ENCODE data around the gene ZNF253.
"Not testable (repeated sequence)": the region's sequence is repeated elsewhere in the genome, so short reads cannot be mapped to it uniquely, and the experiment has no call there.

Gene ZNF253

GRCh38 chr19:19821366-19821951, 44.2 kb upstream of the ZNF253 start, which contains the start of gene ZNF506:
Gene ZNF506, minus strand, starts transcription at chr19:19821750. Its CDS starts 147 bp downstream, at chr19:19821603.
- Histone ChIP-seq H2AK5ac (ENCODE audit: low read length, severe bottlenecking) (no peak within 1 kb of the TSS), H3K27me3 (ENCODE audit: control insufficient read depth in 1 of 2, insufficient read depth in 1 of 2, low read length in 2 of 2) (no peaks in the 10 kb centered on the region), H2BK5ac (ENCODE audit: low read depth, low read length, poor library complexity, severe bottlenecking) (peak within 1 kb of the TSS; percentile 77), H3K4me3 (ENCODE audit: insufficient read depth in 1 of 2, low read depth in 1 of 2, low read length in 2 of 2) (peak within 1 kb of the TSS; percentile 78 to 82), H3K14ac (ENCODE audit: low read length in 2 of 2) (peak within 1 kb of the TSS in 1 of 2 experiments; percentile 98), H4K8ac (ENCODE audit: low read length) (peak within 1 kb of the TSS; percentile 94), H3K36me3 (ENCODE audit: control insufficient read depth in 1 of 2, insufficient read depth in 2 of 2, low read depth in 1 of 2, low read length in 2 of 2) (peaks cover 15 to 23% of the 10 kb centered on the region in 2 experiments), H4K91ac (ENCODE audit: low read length) (peak within 1 kb of the TSS; percentile 77), H3K79me1 (replicated peaks; ENCODE audit: low read length, poor library complexity, severe bottlenecking) (peaks cover 12% of the 10 kb centered on the region), H2BK120ac (ENCODE audit: low read depth, low read length) (peak within 1 kb of the TSS; percentile 42), H3K9ac (ENCODE audit: low read length) (peak within 1 kb of the TSS; percentile 97), H3K4me1 (ENCODE audit: control insufficient read depth, insufficient read depth, low read depth, low read length) (no peaks in the 10 kb centered on the region), H3K23ac (ENCODE audit: low read length in 2 of 2) (peak within 1 kb of the TSS in 1 of 2 experiments; percentile 32), H2BK15ac (ENCODE audit: low read depth, poor library complexity, severe bottlenecking) (no peak within 1 kb of the TSS), H2BK12ac (ENCODE audit: low read length in 2 of 2) (peak within 1 kb of the TSS in 1 of 2 experiments; percentile 48), H3K9me3 (ENCODE audit: control insufficient read depth, low read length) (peaks cover 86% of the 10 kb centered on the region), H3K27ac (ENCODE audit: low read length, poor library complexity, severe bottlenecking) (peak within 1 kb of the TSS; percentile 95), H3K18ac (ENCODE audit: low read depth in 1 of 2, low read length in 2 of 2) (peak within 1 kb of the TSS; percentile 91 to 99), H3K4ac (ENCODE audit: low read depth in 1 of 2, low read length in 2 of 2) (peak within 1 kb of the TSS; percentile 6 to 92), H3K4me2 (ENCODE audit: low read length, poor library complexity, severe bottlenecking) (peak within 1 kb of the TSS; percentile 69), H2AFZ (ENCODE audit: low read depth, low read length) (peak within 1 kb of the TSS; percentile 99)
- 1% methylated on average over 28 of the region's 28 CpGs for WGBS
- DNase-seq = peak; percentile 98

- H2BK12ac ChIP-seq (ENCODE audit: low read length in 2 of 2); H2BK15ac ChIP-seq (ENCODE audit: low read depth, poor library complexity, severe bottlenecking); H2AK5ac ChIP-seq (ENCODE audit: low read length, severe bottlenecking); H4K91ac ChIP-seq (ENCODE audit: low read length); H3K4me1 ChIP-seq (ENCODE audit: control insufficient read depth, insufficient read depth, low read depth, low read length); H2BK5ac ChIP-seq (ENCODE audit: low read depth, low read length, poor library complexity, severe bottlenecking); H3K27me3 ChIP-seq (ENCODE audit: control insufficient read depth in 1 of 2, insufficient read depth in 1 of 2, low read length in 2 of 2); H4K8ac ChIP-seq (ENCODE audit: low read length); H3K14ac ChIP-seq (ENCODE audit: low read length in 2 of 2); H2BK120ac ChIP-seq (ENCODE audit: low read depth, low read length); DNase-seq; H3K23ac ChIP-seq (ENCODE audit: low read length in 2 of 2): not testable (repeated sequence)
- H3K4ac ChIP-seq (ENCODE audit: low read depth in 1 of 2, low read length in 2 of 2) = peak overlapping the region in 1 of 2 experiments; percentile 58
- H2AFZ ChIP-seq (ENCODE audit: low read depth, low read length) = peak overlapping the region; percentile 5
- peaks cover 15 to 20% of the 10 kb centered on the region in 2 experiments for H3K36me3 ChIP-seq (ENCODE audit: control insufficient read depth in 1 of 2, insufficient read depth in 2 of 2, low read depth in 1 of 2, low read length in 2 of 2)
- peak overlapping the region; percentile 61 for H3K4me2 ChIP-seq (ENCODE audit: low read length, poor library complexity, severe bottlenecking)
- WGBS = 5% methylated on average over 11 of the region's 11 CpGs
- H3K9me3 ChIP-seq (ENCODE audit: control insufficient read depth, low read length) = peaks cover 87% of the 10 kb centered on the region
- peaks cover 12% of the 10 kb centered on the region for H3K79me1 ChIP-seq (replicated peaks; ENCODE audit: low read length, poor library complexity, severe bottlenecking)
- peak overlapping the region; percentile 53 for H3K27ac ChIP-seq (ENCODE audit: low read length, poor library complexity, severe bottlenecking)
- peak overlapping the region in 1 of 2 experiments; percentile 82 for H3K4me3 ChIP-seq (ENCODE audit: insufficient read depth in 1 of 2, low read depth in 1 of 2, low read length in 2 of 2)
- peak overlapping the region; percentile 97 for H3K9ac ChIP-seq (ENCODE audit: low read length)
- peak overlapping the region; percentile 21 to 54 for H3K18ac ChIP-seq (ENCODE audit: low read depth in 1 of 2, low read length in 2 of 2)
These were observed 43.7 kb upstream of the ZNF253 start for GRCh38 chr19:19821976-19822375.

- no peak overlapping the region for H3K18ac ChIP-seq (ENCODE audit: low read depth in 1 of 2, low read length in 2 of 2)
- H3K4me3 ChIP-seq (ENCODE audit: insufficient read depth in 1 of 2, low read depth in 1 of 2, low read length in 2 of 2) = peak overlapping the region in 1 of 2 experiments; percentile 36
- 68% methylated on average over 1 of the region's 2 CpGs for WGBS
- H2AFZ ChIP-seq (ENCODE audit: low read depth, low read length) = no peak overlapping the region
- no peak overlapping the region for H4K91ac ChIP-seq (ENCODE audit: low read length)
- DNase-seq = no peak
- no peak overlapping the region for H3K4me2 ChIP-seq (ENCODE audit: low read length, poor library complexity, severe bottlenecking)
- no peak overlapping the region for H2BK12ac ChIP-seq (ENCODE audit: low read length in 2 of 2)
- no peak overlapping the region for H2AK5ac ChIP-seq (ENCODE audit: low read length, severe bottlenecking)
- H3K27me3 ChIP-seq (ENCODE audit: control insufficient read depth in 1 of 2, insufficient read depth in 1 of 2, low read length in 2 of 2) = no peaks in the 10 kb centered on the region
- no peak overlapping the region for H2BK15ac ChIP-seq (ENCODE audit: low read depth, poor library complexity, severe bottlenecking)
- no peak overlapping the region for H4K8ac ChIP-seq (ENCODE audit: low read length)
- peaks cover 87% of the 10 kb centered on the region for H3K9me3 ChIP-seq (ENCODE audit: control insufficient read depth, low read length)
- no peak overlapping the region for H3K4ac ChIP-seq (ENCODE audit: low read depth in 1 of 2, low read length in 2 of 2)
- no peak overlapping the region for H3K9ac ChIP-seq (ENCODE audit: low read length)
- H2BK120ac ChIP-seq (ENCODE audit: low read depth, low read length) = no peak overlapping the region
- no peaks in the 10 kb centered on the region for H3K4me1 ChIP-seq (ENCODE audit: control insufficient read depth, insufficient read depth, low read depth, low read length)
- H3K36me3 ChIP-seq (ENCODE audit: control insufficient read depth in 1 of 2, insufficient read depth in 2 of 2, low read depth in 1 of 2, low read length in 2 of 2) = peaks cover 7 to 12% of the 10 kb centered on the region in 2 experiments
- H2BK5ac ChIP-seq (ENCODE audit: low read depth, low read length, poor library complexity, severe bottlenecking) = no peak overlapping the region
- no peak overlapping the region for H3K23ac ChIP-seq (ENCODE audit: low read length in 2 of 2)
- no peak overlapping the region for H3K14ac ChIP-seq (ENCODE audit: low read length in 2 of 2)
- peaks cover 6% of the 10 kb centered on the region for H3K79me1 ChIP-seq (replicated peaks; ENCODE audit: low read length, poor library complexity, severe bottlenecking)
- H3K27ac ChIP-seq (ENCODE audit: low read length, poor library complexity, severe bottlenecking) = no peak overlapping the region
These were observed 41.8 kb upstream of the ZNF253 start for GRCh38 chr19:19823916-19824315.

GRCh38 chr19:19826875-19827274, 38.8 kb upstream of the ZNF253 start:
- Histone ChIP-seq H2BK5ac (ENCODE audit: low read depth, low read length, poor library complexity, severe bottlenecking) (no peak overlapping the region), H3K79me1 (replicated peaks; ENCODE audit: low read length, poor library complexity, severe bottlenecking) (no peaks in the 10 kb centered on the region), H4K8ac (ENCODE audit: low read length) (no peak overlapping the region), H4K91ac (ENCODE audit: low read length) (no peak overlapping the region), H2BK15ac (ENCODE audit: low read depth, poor library complexity, severe bottlenecking) (no peak overlapping the region), H3K4me2 (ENCODE audit: low read length, poor library complexity, severe bottlenecking) (no peak overlapping the region), H3K4me1 (ENCODE audit: control insufficient read depth, insufficient read depth, low read depth, low read length) (no peaks in the 10 kb centered on the region), H3K4me3 (ENCODE audit: insufficient read depth in 1 of 2, low read depth in 1 of 2, low read length in 2 of 2) (no peak overlapping the region), H2BK12ac (ENCODE audit: low read length in 2 of 2) (no peak overlapping the region), H3K9me3 (ENCODE audit: control insufficient read depth, low read length) (peaks cover 93% of the 10 kb centered on the region), H3K27ac (ENCODE audit: low read length, poor library complexity, severe bottlenecking) (no peak overlapping the region), H3K36me3 (ENCODE audit: control insufficient read depth in 1 of 2, insufficient read depth in 2 of 2, low read depth in 1 of 2, low read length in 2 of 2) (no peaks in the 10 kb centered on the region), H3K18ac (ENCODE audit: low read depth in 1 of 2, low read length in 2 of 2) (no peak overlapping the region), H3K23ac (ENCODE audit: low read length in 2 of 2) (no peak overlapping the region), H2AK5ac (ENCODE audit: low read length, severe bottlenecking) (no peak overlapping the region), H2AFZ (ENCODE audit: low read depth, low read length) (no peak overlapping the region), H3K4ac (ENCODE audit: low read depth in 1 of 2, low read length in 2 of 2) (no peak overlapping the region), H2BK120ac (ENCODE audit: low read depth, low read length) (no peak overlapping the region), H3K27me3 (ENCODE audit: control insufficient read depth in 1 of 2, insufficient read depth in 1 of 2, low read length in 2 of 2) (no peaks in the 10 kb centered on the region), H3K9ac (ENCODE audit: low read length) (no peak overlapping the region), H3K14ac (ENCODE audit: low read length in 2 of 2) (no peak overlapping the region)
- WGBS = 92% methylated on average over 8 of the region's 11 CpGs
- no peak for DNase-seq
